Body of pancreas (tissue), 4 donors: Measurements from ENCODE around the gene TSPAN32. TPM values are rescaled to one million over a fixed set of nuclear protein-coding genes. Genes with fewer than 3 reads are reported as not detected.
A peak's percentile ranks its signal among the peaks of the same experiment; 100 is the strongest.

Experiments
- ATAC-seq: fragments of 150-250 bp; one replicate; pipeline ENCODE4 v1.9.1; 2016
- DNase-seq, 4 donors: peaks; one replicate each; pipeline ENCODE4 v3.0.0-alpha.2; 2019
- H3K27ac ChIP-seq, 4 donors: fragments of 200-600 bp; sonication (generic); 1 replicate in 3 of 4; 2 replicates in 1 of 4; pipeline versions ENCODE4 v1.5.1 to v1.6.1; 2016 to 2019; ENCODE audit warnings: mild to moderate bottlenecking in 1 of 4, mixed read lengths in 1 of 4, moderate library complexity in 1 of 4
- H3K27me3 ChIP-seq, 2 donors: fragments of 200-600 bp; sonication (generic); one replicate each; pipeline ENCODE4 v1.6.0; 2016; ENCODE audit warnings: mild to moderate bottlenecking in 1 of 2
- H3K36me3 ChIP-seq, 2 donors: fragments of 200-600 bp; sonication (generic); replicated peaks in 1 of 2; 2 replicates each; pipeline ENCODE4 v1.5.1; 2016; ENCODE audit warnings: low read depth in 2 of 2; ENCODE audit not compliant: insufficient read depth in 1 of 2
- H3K4me1 ChIP-seq: fragments of 200-600 bp; sonication (generic); one replicate; pipeline ENCODE4 v1.6.0; 2016
- H3K4me3 ChIP-seq, 2 donors: fragments of 200-600 bp; sonication (generic); 1 replicate in 1 of 2; 2 replicates in 1 of 2; pipeline ENCODE4 v1.5.1; 2016 to 2019
- H3K9me3 ChIP-seq, 3 donors: fragments of 200-600 bp; sonication (generic); 1 replicate in 2 of 3; 2 replicates in 1 of 3; pipeline ENCODE4 v1.5.1; 2016
- POLR2A ChIP-seq, 3 donors: fragments of 450-650 bp; IDR thresholded peaks; one replicate each; pipeline ENCODE4 v1.6.1; 2016; ENCODE audit warnings: antibody characterized with exemption in 3 of 3, mild to moderate bottlenecking in 2 of 3
- WGBS, 2 donors: methylation state at CpG; one replicate each; pipeline ENCODE4 v1.1.5; 2017; 5-methylcytosine and 5-hydroxymethylcytosine counted together
- intact Hi-C: fragments of 100-400 bp; cut with DNase I; formaldehyde crosslinking; loops from one replicate; pipeline ENCODE4 v1.15.1; 2023
- total RNA-seq, 2 donors: library from RNA; depleted of rRNA; stranded (reverse); fragments of >200 nt; gene quantifications; one replicate each; pipeline ENCODE4 v1.1.0, GENCODE V29; 2016
- TF ChIP-seq, protein P1 (sequence below), 7 experiments: fragments of 450-650 bp in 4 of 7; fragments of 200-600 bp in 3 of 7; sonication (generic) in 3 of 7; IDR thresholded peaks; one replicate each; pipeline ENCODE4 v1.5.1; 2016 to 2019; ENCODE audit warnings: antibody characterized with exemption in 7 of 7

The TSPAN32 gene
- total RNA-seq, 2 donors from 2014 or later = 5.9 TPM; not detected in 1

- ATAC-seq (no peak), DNase-seq (no peak)
- 76 to 77% methylated on average over 6 of the region's 6 CpGs for WGBS, 2 donors
Observed at GRCh38 chr11:2321311-2321683, 19.5 kb downstream of the TSPAN32 start.

GRCh38 chr11:2325123-2325522 lies 23.3 kb downstream of the TSPAN32 start:
- intact Hi-C loops = no loop called here
- H3K27ac ChIP-seq = peak overlapping the region in 3 of 4 donors; percentile 47 to 72 (median 54)
- no peak overlapping the region for H3K4me3 ChIP-seq
- H3K27me3 ChIP-seq = no peaks in the 10 kb centered on the region
- H3K36me3 ChIP-seq = no peaks in the 10 kb centered on the region
- TF ChIP-seq, protein P1, sequence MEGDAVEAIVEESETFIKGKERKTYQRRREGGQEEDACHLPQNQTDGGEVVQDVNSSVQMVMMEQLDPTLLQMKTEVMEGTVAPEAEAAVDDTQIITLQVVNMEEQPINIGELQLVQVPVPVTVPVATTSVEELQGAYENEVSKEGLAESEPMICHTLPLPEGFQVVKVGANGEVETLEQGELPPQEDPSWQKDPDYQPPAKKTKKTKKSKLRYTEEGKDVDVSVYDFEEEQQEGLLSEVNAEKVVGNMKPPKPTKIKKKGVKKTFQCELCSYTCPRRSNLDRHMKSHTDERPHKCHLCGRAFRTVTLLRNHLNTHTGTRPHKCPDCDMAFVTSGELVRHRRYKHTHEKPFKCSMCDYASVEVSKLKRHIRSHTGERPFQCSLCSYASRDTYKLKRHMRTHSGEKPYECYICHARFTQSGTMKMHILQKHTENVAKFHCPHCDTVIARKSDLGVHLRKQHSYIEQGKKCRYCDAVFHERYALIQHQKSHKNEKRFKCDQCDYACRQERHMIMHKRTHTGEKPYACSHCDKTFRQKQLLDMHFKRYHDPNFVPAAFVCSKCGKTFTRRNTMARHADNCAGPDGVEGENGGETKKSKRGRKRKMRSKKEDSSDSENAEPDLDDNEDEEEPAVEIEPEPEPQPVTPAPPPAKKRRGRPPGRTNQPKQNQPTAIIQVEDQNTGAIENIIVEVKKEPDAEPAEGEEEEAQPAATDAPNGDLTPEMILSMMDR (IDR thresholded peaks at IDR 0.05) = no peak
- no peak for TF ChIP-seq POLR2A (IDR thresholded peaks at IDR 0.05)
- ATAC-seq (no peak), DNase-seq (peak in 1 of 4 donors; percentile 0)
- H3K4me1 ChIP-seq = no peaks in the 10 kb centered on the region
- 93% methylated on average over 4 of the region's 4 CpGs for WGBS, 2 donors
- no peaks in the 10 kb centered on the region for H3K9me3 ChIP-seq

More at GRCh38 chr11:2321311-2321683, 19.5 kb downstream of the TSPAN32 start:
- Histone ChIP-seq H3K9me3 (no peaks in the 10 kb centered on the region), H3K27me3 (no peaks in the 10 kb centered on the region), H3K36me3 (no peaks in the 10 kb centered on the region), H3K27ac (no peak overlapping the region), H3K4me3 (no peak overlapping the region), H3K4me1 (no peaks in the 10 kb centered on the region)
- intact Hi-C loops = no loop called here
- TF ChIP-seq, protein P1 (IDR thresholded peaks at IDR 0.05) = no peak
- TF ChIP-seq POLR2A (IDR thresholded peaks at IDR 0.05) = no peak

GRCh38 chr11:2325719-2326118 lies 23.9 kb downstream of the TSPAN32 start:
- intact Hi-C loops = no loop called here

DNA sequence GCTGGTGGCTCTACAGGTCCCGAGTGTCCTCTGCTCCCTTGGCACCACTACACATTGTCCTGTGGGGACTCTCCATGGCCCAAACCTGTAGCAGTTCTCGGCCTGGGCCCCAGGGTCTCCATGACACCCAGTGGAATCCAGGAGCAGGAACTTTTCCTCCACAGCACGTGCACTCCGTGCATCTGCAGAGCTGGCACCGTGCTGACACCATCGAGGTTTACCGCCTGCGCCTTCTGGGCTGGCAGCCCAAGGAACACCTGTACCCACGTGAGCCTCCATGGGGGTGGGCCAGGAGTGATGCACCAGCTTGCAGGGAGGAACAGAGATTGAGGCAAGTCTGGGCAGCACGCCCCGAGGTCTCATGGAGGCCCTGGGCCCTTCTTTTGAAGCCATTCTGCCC lies 25.2 kb downstream of the TSPAN32 start:
- intact Hi-C loops = no loop called here
- ATAC-seq (no peak), DNase-seq (peak in 1 of 4 donors; percentile 1)
- 76% methylated on average over 7 to 11 of the region's 11 CpGs for WGBS, 2 donors
- TF ChIP-seq POLR2A (IDR thresholded peaks at IDR 0.05) = no peak
- TF ChIP-seq, protein P1 (IDR thresholded peaks at IDR 0.05) = no peak
- Histone ChIP-seq H3K27me3 (no peaks in the 10 kb centered on the region), H3K4me1 (no peaks in the 10 kb centered on the region), H3K4me3 (no peak overlapping the region), H3K27ac (peak overlapping the region in 1 of 4 donors; percentile 72), H3K9me3 (no peaks in the 10 kb centered on the region), H3K36me3 (no peaks in the 10 kb centered on the region)

More at GRCh38 chr11:2325719-2326118, 23.9 kb downstream of the TSPAN32 start:
- Histone ChIP-seq H3K27ac (peak overlapping the region; percentile 19 to 72 (median 50)), H3K4me3 (no peak overlapping the region), H3K36me3 (no peaks in the 10 kb centered on the region), H3K4me1 (no peaks in the 10 kb centered on the region), H3K27me3 (no peaks in the 10 kb centered on the region), H3K9me3 (no peaks in the 10 kb centered on the region)
- WGBS, 2 donors = 35 to 47% methylated on average over 2 of the region's 2 CpGs
- no peak for TF ChIP-seq POLR2A (IDR thresholded peaks at IDR 0.05)
- TF ChIP-seq, protein P1 (IDR thresholded peaks at IDR 0.05) = no peak
- peak; percentile 94 for ATAC-seq
- peak in 3 of 4 donors; percentile 58 to 83 (median 80) for DNase-seq

DNA sequence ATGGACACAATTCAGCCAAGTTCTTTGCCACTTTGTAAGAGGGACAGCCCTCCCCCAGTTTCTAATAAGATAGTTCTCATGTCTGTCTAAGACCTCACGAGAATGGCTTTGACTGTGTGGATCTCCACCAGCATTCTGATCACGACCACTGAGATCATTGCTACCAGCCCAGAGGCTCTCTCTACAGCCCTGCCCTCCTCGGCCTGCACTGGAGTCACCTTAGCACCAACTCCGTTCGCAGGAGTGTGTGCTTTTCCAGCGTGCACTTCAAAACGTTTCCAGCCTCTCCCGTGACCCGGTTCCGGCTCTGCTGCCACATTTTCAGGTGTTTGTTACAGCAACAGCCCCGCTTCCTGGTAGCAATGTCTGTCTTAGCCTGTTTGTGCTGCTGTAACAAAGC lies 26.2 kb downstream of the TSPAN32 start:
- ATAC-seq = no peak
- H3K27me3 ChIP-seq = no peaks in the 10 kb centered on the region
- TF ChIP-seq, protein P1 (IDR thresholded peaks at IDR 0.05) = no peak
- no peak for TF ChIP-seq POLR2A (IDR thresholded peaks at IDR 0.05)
- H3K4me3 ChIP-seq = no peak overlapping the region
- WGBS, 2 donors = 78 to 87% methylated on average over 11 of the region's 11 CpGs
- no peaks in the 10 kb centered on the region for H3K36me3 ChIP-seq
- no peak for DNase-seq
- intact Hi-C loops = no loop called here
- H3K27ac ChIP-seq = no peak overlapping the region
- H3K9me3 ChIP-seq = no peaks in the 10 kb centered on the region
- no peaks in the 10 kb centered on the region for H3K4me1 ChIP-seq
